Stomach (tissue), 9 donors: ENCODE results near the gene SDK2. TPM values are rescaled to one million over a fixed set of nuclear protein-coding genes. Genes with fewer than 3 reads are reported as not detected.

Experiments used
- DNase-seq, 2 donors: peaks; one replicate each; pipeline versions ENCODE4 v3.0.0 to v3.0.0-alpha.2; 2013 to 2019
- H3K27ac ChIP-seq, 5 donors: fragments of 200-600 bp in 4 of 5; sonication (generic) in 4 of 5; one replicate each; pipeline ENCODE4 v1.5.1; 2013 to 2019; ENCODE audit warnings: mild to moderate bottlenecking in 1 of 5, moderate library complexity in 1 of 5
- H3K27me3 ChIP-seq, 3 donors: fragments of 200-600 bp; sonication (generic); one replicate each; pipeline ENCODE4 v1.5.1; 2017 to 2019; ENCODE audit warnings: mixed run types in 1 of 3
- H3K36me3 ChIP-seq, 4 donors: fragments of 200-600 bp; sonication (generic); 1 replicate in 3 of 4; 2 replicates in 1 of 4; pipeline ENCODE4 v1.5.1; 2016 to 2019
- H3K4me1 ChIP-seq, 4 donors: fragments of 200-600 bp; sonication (generic); one replicate each; pipeline ENCODE4 v1.5.1; 2016 to 2019
- H3K4me3 ChIP-seq, 4 donors: fragments of 200-600 bp; sonication (generic) in 3 of 4; one replicate each; pipeline ENCODE4 v1.5.1; 2016 to 2019; ENCODE audit warnings: mild to moderate bottlenecking in 1 of 4
- H3K9me3 ChIP-seq, 4 donors: fragments of 200-600 bp; sonication (generic); one replicate each; pipeline ENCODE4 v1.5.1; 2016 to 2019
- EP300 ChIP-seq: sonication (generic); formaldehyde crosslinking; IDR thresholded peaks from one replicate; pipeline ENCODE4 v1.6.1; 2017; ENCODE audit warnings: antibody characterized with exemption
- POLR2A ChIP-seq, 4 donors: fragments of 450-650 bp; IDR thresholded peaks; one replicate each; pipeline ENCODE4 v1.6.1; 2016; ENCODE audit warnings: antibody characterized with exemption in 4 of 4, control low read depth in 2 of 4, mild to moderate bottlenecking in 1 of 4, moderate library complexity in 1 of 4
- POLR2AphosphoS5 ChIP-seq, 3 donors: sonication (generic); formaldehyde crosslinking; IDR thresholded peaks; one replicate each; pipeline ENCODE4 v1.6.1; 2016; ENCODE audit warnings: antibody characterized with exemption in 3 of 3
- WGBS, 5 donors: extraction: QIAGEN DNeasy Blood & Tissue Kit in 3 of 5; methylation state at CpG; one replicate each; pipeline versions ENCODE4 v1.1.5 to v1.1.7; 2013 to 2018; 5-methylcytosine and 5-hydroxymethylcytosine counted together
- intact Hi-C: fragments of 100-400 bp; cut with DNase I; formaldehyde crosslinking; loops from one replicate; pipeline ENCODE4 v1.15.1; 2023; ENCODE audit warnings: low total_unique reads
- polyA plus RNA-seq, 3 donors: library from polyadenylated mRNA; stranded (reverse); fragments of 200-250 nt; gene quantifications; one replicate each; pipeline ENCODE4 v1.2.3, GENCODE V29; 2013
- total RNA-seq, 5 donors: library from RNA; depleted of rRNA; stranded (reverse); fragments of >200 nt; gene quantifications; one replicate each; pipeline versions ENCODE4 v1.1.0 to v1.2.3, GENCODE V29; 2014 to 2016
- TF ChIP-seq, protein P1 (sequence below), 7 experiments: fragments of 450-650 bp in 4 of 7; fragments of 200-600 bp in 3 of 7; sonication (generic) in 3 of 7; IDR thresholded peaks; one replicate each; pipeline ENCODE4 v1.5.1; 2016 to 2019; ENCODE audit warnings: antibody characterized with exemption in 7 of 7, control low read depth in 2 of 7, mild to moderate bottlenecking in 1 of 7
- donor health status: healthy with polysubstance abuse.
- donor health status: Bipolar disorder and iron deficiency.
- donor health status: healthy.

The SDK2 gene
- total and polyA plus RNA-seq, 8 donors: under 0.01 to 9.6 (median 0.44) TPM; not detected in 1

DNA sequence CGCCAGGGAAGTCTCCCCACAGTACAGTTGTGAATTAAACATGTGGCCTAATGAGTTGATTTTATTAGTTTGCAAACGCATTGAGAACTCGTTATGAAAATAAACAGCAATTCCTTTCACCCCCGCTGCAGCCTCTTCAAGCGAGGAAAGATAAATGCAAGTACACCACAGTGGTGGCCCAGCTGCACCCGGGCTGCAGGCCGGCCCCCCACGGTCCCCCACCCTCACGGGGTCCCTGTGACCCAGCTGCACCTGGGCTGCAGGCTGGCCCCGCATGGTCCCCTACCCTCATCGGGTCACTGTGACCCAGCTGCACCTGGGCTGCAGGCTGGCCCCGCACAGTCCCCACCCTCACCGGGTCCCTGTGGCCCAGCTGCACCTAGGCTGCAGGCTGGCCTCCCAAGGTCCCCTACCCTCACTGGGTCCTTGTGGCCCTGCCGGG lies 32.2 kb downstream of the SDK2 start:
- 52 to 70% (median 64%) methylated on average over 7 to 14 of the region's 14 CpGs for WGBS, 5 donors
- intact Hi-C loops: no loop called here

DNA sequence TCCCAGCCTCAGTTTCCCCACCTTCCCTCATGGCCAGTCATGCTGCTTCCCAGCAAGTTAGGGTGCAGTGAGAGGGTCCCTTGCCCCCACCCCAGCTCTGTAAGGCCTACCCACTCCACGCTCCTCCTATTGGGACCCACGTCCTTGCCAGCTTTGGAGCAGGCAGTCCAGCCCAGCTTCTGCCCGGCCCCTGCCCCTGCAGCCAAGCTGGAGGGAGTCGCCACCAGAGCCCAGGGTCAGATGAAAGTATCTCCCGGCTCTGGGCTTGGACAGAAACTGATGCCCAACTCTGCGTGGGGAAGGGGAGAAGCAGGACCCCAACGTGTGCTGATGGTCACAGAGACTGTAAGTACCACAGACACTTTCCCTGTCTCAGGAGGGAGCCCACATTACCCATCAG lies 32.6 kb downstream of the SDK2 start:
- Histone ChIP-seq H3K27me3 (peaks cover 0 to 45% (median 5%) of the 10 kb centered on the region in 3 donors), H3K27ac (no peak overlapping the region), H3K36me3 (no peaks in the 10 kb centered on the region), H3K4me1 (no peaks in the 10 kb centered on the region), H3K9me3 (no peaks in the 10 kb centered on the region), H3K4me3 (no peak overlapping the region)
- intact Hi-C loops: no loop called here
- TF ChIP-seq POLR2A (IDR thresholded peaks at IDR 0.05): no peak
- TF ChIP-seq POLR2AphosphoS5 (IDR thresholded peaks at IDR 0.05): no peak
- TF ChIP-seq, protein P1, sequence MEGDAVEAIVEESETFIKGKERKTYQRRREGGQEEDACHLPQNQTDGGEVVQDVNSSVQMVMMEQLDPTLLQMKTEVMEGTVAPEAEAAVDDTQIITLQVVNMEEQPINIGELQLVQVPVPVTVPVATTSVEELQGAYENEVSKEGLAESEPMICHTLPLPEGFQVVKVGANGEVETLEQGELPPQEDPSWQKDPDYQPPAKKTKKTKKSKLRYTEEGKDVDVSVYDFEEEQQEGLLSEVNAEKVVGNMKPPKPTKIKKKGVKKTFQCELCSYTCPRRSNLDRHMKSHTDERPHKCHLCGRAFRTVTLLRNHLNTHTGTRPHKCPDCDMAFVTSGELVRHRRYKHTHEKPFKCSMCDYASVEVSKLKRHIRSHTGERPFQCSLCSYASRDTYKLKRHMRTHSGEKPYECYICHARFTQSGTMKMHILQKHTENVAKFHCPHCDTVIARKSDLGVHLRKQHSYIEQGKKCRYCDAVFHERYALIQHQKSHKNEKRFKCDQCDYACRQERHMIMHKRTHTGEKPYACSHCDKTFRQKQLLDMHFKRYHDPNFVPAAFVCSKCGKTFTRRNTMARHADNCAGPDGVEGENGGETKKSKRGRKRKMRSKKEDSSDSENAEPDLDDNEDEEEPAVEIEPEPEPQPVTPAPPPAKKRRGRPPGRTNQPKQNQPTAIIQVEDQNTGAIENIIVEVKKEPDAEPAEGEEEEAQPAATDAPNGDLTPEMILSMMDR (IDR thresholded peaks at IDR 0.05): no peak
- no peak for TF ChIP-seq EP300
- DNase-seq: no peak
- 50 to 85% (median 78%) methylated on average over 1 to 7 of the region's 7 CpGs for WGBS, 5 donors

More for the DNA sequence above, 32.2 kb downstream of the SDK2 start:
- H3K36me3 ChIP-seq: no peaks in the 10 kb centered on the region
- no peaks in the 10 kb centered on the region for H3K4me1 ChIP-seq
- DNase-seq: no peak
- peaks cover 0 to 49% (median 5%) of the 10 kb centered on the region in 3 donors for H3K27me3 ChIP-seq
- TF ChIP-seq EP300 (no peak), POLR2A (IDR thresholded peaks at IDR 0.05) (no peak), POLR2AphosphoS5 (IDR thresholded peaks at IDR 0.05) (no peak)
- TF ChIP-seq, protein P1 (IDR thresholded peaks at IDR 0.05): no peak
- H3K27ac ChIP-seq: no peak overlapping the region
- no peaks in the 10 kb centered on the region for H3K9me3 ChIP-seq
- no peak overlapping the region for H3K4me3 ChIP-seq

DNA sequence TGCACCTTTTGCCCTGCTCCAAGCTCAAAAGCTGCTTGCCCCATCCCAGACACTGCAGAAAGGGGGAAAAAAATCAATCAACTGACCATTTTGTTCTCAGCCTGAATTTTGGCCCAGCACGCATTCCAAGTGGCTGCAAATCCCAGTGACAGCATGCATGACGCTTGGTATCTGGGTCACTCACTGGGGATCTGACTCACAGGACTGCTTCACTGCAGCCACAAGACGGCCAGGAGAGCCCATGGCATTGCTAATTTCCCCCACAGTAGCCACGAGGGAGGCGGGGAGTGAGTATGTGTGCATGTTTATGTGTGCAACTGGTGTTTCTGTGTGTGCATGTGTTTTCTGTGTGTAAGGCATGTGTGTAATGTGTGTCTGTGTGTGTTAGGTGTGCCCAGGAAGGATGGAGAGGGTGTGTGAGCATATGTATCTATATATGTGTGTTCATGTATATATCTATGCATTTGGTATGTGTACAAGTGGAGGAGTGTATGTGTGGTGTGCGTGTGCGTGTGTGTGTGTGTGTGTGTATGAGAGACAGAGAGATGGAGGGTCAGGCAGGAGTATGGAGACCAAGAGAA lies 33.8 kb downstream of the SDK2 start:
- H3K27ac ChIP-seq: no peak overlapping the region
- 63 to 80% (median 73%) methylated on average over 6 to 7 of the region's 7 CpGs for WGBS, 5 donors
- H3K9me3 ChIP-seq: no peaks in the 10 kb centered on the region
- H3K4me3 ChIP-seq: no peak overlapping the region
- H3K36me3 ChIP-seq: no peaks in the 10 kb centered on the region
- DNase-seq: no peak
- TF ChIP-seq POLR2A (IDR thresholded peaks at IDR 0.05) (no peak), EP300 (no peak), POLR2AphosphoS5 (IDR thresholded peaks at IDR 0.05) (no peak)
- no peaks in the 10 kb centered on the region for H3K4me1 ChIP-seq
- intact Hi-C loops: no loop called here
- peaks cover 0 to 41% (median 5%) of the 10 kb centered on the region in 3 donors for H3K27me3 ChIP-seq

DNA sequence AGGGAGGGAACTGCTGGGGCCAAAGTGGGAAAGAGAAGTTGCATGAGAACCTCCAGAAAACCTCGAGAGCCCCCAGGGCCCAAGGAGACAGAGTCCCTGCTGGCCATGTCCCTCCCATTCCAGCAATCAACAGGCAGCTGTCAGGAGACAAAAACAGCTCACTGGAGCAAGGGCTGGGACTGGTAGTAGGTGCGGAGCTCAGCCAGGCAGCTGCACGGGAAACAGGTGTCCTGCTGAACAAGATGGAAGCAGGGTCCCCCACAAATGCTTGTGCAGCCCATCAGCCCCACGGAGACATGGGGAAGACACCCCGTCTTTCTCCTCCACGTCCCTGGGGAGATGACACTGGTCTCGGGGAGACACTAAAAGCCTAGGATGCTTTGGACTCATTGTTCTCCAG lies 34.5 kb downstream of the SDK2 start:
- TF ChIP-seq POLR2A (IDR thresholded peaks at IDR 0.05): no peak
- TF ChIP-seq, protein P1 (IDR thresholded peaks at IDR 0.05): no peak
- no peak for TF ChIP-seq POLR2AphosphoS5 (IDR thresholded peaks at IDR 0.05)
- TF ChIP-seq EP300: no peak
- DNase-seq: no peak
- intact Hi-C loops: no loop called here
- no peaks in the 10 kb centered on the region for H3K9me3 ChIP-seq
- H3K27me3 ChIP-seq: peaks cover 0 to 41% (median 5%) of the 10 kb centered on the region in 3 donors
- H3K4me1 ChIP-seq: no peaks in the 10 kb centered on the region
- no peak overlapping the region for H3K4me3 ChIP-seq
- 64 to 79% (median 73%) methylated on average over 7 of the region's 7 CpGs for WGBS, 5 donors
- no peak overlapping the region for H3K27ac ChIP-seq
- H3K36me3 ChIP-seq: no peaks in the 10 kb centered on the region

DNA sequence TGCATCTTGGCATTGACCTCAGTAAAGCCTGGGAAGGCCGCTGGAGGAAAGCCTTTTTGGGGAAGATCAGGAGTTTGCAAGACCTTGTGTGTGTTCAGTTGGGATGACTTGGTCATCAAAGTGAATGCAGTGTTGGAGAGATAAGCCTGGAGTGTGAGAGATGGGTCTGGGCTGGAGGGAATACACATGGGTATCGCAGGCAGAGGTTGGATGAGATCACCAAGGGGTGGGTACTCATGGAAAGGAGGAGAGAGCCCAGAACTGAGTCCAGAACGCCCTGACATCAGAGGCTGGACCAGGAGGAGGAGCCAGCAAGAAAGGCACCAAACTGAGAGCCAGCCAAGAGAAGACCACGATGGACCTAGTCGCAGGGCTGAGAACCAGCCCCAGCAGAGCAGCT lies 35.2 kb downstream of the SDK2 start:
- Histone ChIP-seq H3K4me3 (no peak overlapping the region), H3K9me3 (no peaks in the 10 kb centered on the region), H3K36me3 (no peaks in the 10 kb centered on the region), H3K4me1 (no peaks in the 10 kb centered on the region), H3K27ac (no peak overlapping the region), H3K27me3 (peaks cover 0 to 41% (median 5%) of the 10 kb centered on the region in 3 donors)
- 81 to 86% (median 83%) methylated on average over 5 of the region's 5 CpGs for WGBS, 5 donors
- TF ChIP-seq POLR2AphosphoS5 (IDR thresholded peaks at IDR 0.05) (no peak), EP300 (no peak), POLR2A (IDR thresholded peaks at IDR 0.05) (no peak)
- TF ChIP-seq, protein P1 (IDR thresholded peaks at IDR 0.05): no peak
- intact Hi-C loops: no loop called here
- DNase-seq: no peak
